ENCODE data around the gene COL5A1.

COL5A1 gene

GRCh38 chr9:134809826-134810225 is 168.2 kb downstream of the COL5A1 start:
- no peak overlapping the region for H3K4me3 ChIP-seq (ENCODE audit: low read depth, low read length)
- no peak for TF ChIP-seq CTCF (IDR thresholded peaks at IDR 0.05; ENCODE audit: low read depth, low read length, missing control alignments)
- DNase-seq (ENCODE audit: low read depth) = no peak

DNA sequence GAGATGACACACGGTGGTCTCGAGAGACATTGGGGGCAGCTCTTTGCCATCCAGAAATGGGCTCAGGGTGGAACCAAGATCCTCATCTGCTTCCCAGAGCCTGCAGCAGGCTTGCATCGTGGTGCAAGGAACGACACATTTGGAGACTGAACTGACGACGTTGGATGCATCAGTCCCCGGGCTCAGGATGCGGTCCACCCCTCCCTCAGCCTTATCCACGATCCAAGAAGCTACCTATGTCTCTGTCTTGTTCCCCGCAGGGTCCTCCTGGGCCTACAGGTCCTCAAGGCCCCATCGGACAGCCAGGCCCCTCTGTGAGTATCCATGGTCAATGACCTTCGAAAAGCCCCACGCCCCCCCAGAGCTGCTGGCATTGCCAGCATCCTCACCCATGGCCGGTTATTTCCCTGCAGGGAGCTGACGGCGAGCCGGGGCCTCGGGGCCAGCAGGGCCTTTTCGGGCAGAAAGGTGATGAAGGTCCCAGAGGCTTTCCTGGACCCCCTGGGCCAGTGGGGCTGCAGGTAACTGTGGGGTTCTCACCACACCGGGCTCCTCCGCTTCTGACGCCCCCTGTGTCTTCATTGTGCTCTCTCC is 169.6 kb downstream of the COL5A1 start:
- DNase-seq (ENCODE audit: low read depth) = no peak
- TF ChIP-seq CTCF (IDR thresholded peaks at IDR 0.05; ENCODE audit: low read depth, low read length, missing control alignments) = no peak
- H3K4me3 ChIP-seq (ENCODE audit: low read depth, low read length) = no peak overlapping the region

GRCh38 chr9:134811673-134812342 is 170.2 kb downstream of the COL5A1 start:
- DNase-seq (ENCODE audit: low read depth) = no peak
- H3K4me3 ChIP-seq (ENCODE audit: low read depth, low read length) = no peak overlapping the region
- no peak for TF ChIP-seq CTCF (IDR thresholded peaks at IDR 0.05; ENCODE audit: low read depth, low read length, missing control alignments)

DNA sequence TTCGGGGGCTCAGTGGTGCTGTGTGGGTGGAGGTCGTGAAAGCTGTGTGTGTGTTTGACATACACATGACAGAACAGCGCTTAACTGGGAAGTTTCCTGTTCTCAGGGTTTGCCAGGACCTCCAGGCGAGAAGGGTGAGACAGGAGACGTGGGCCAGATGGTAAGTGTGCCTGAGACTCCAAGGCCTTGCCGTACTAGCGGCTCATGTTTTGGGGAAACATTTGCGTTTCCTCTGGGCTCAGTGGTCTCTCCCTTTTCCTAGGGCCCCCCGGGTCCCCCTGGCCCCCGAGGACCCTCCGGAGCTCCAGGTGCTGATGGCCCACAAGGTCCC is 170.7 kb downstream of the COL5A1 start:
- H3K4me3 ChIP-seq (ENCODE audit: low read depth, low read length) = no peak overlapping the region
- DNase-seq (ENCODE audit: low read depth) = no peak
- no peak for TF ChIP-seq CTCF (IDR thresholded peaks at IDR 0.05; ENCODE audit: low read depth, low read length, missing control alignments)

- DNase-seq (ENCODE audit: low read depth) = no peak
- no peak for TF ChIP-seq CTCF (IDR thresholded peaks at IDR 0.05; ENCODE audit: low read depth, low read length, missing control alignments)
Observed at GRCh38 chr9:134813841-134814240, 172.2 kb downstream of the COL5A1 start.

GRCh38 chr9:134814598-134815215 is 173.1 kb downstream of the COL5A1 start:
- no peak for DNase-seq (ENCODE audit: low read depth)
- H3K4me3 ChIP-seq (ENCODE audit: low read depth, low read length) = no peak overlapping the region
- no peak for TF ChIP-seq CTCF (IDR thresholded peaks at IDR 0.05; ENCODE audit: low read depth, low read length, missing control alignments)

More at GRCh38 chr9:134813841-134814240, 172.2 kb downstream of the COL5A1 start:
- no peak overlapping the region for H3K4me3 ChIP-seq (ENCODE audit: low read depth, low read length)

All from GM12864 (cell line).